K562 (cell line): ENCODE results near the gene DALRD3. TPM values are rescaled to one million over a fixed set of nuclear protein-coding genes. Genes with fewer than 3 reads are reported as not detected.

ENCODE experiments used
- BCOR ChIP-seq: fragments of 450-650 bp; IDR thresholded peaks from 2 replicates; pipeline ENCODE4 v1.6.1; 2016
- CBFA2T3 ChIP-seq: fragments of 450-650 bp; IDR thresholded peaks from 2 replicates; pipeline ENCODE4 v1.6.1; 2017
- CBFB ChIP-seq: sonication (generic); formaldehyde crosslinking; IDR thresholded peaks from 2 replicates; pipeline ENCODE4 v1.4.0; 2020; ENCODE audit warnings: mild to moderate bottlenecking, missing genetic modification reagents
- EP400 ChIP-seq: fragments of 450-650 bp; IDR thresholded peaks from 2 replicates; pipeline ENCODE4 v1.6.1; 2017; ENCODE audit warnings: antibody characterized with exemption, mild to moderate bottlenecking, moderate library complexity
- L3MBTL2 ChIP-seq: fragments of 450-650 bp; IDR thresholded peaks from 2 replicates; pipeline ENCODE4 v1.6.1; 2016; ENCODE audit warnings: mild to moderate bottlenecking, moderate library complexity
- MIER1 ChIP-seq: fragments of 450-650 bp; IDR thresholded peaks from 2 replicates; pipeline ENCODE4 v1.6.1; 2016; ENCODE audit warnings: antibody characterized with exemption, mild to moderate bottlenecking, low read depth
- NRF1 ChIP-seq, 2 experiments: fragments of 450-650 bp; IDR thresholded peaks in 1 of 2; conservative IDR thresholded peaks in 1 of 2; 2 replicates each; pipeline ENCODE4 v1.6.1; 2014; ENCODE audit warnings: mild to moderate bottlenecking in 2 of 2
- POLR2A ChIP-seq: fragments of 450-650 bp; conservative IDR thresholded peaks from 2 replicates; pipeline ENCODE4 v1.6.1; 2016
- POLR2AphosphoS5 ChIP-seq: IDR thresholded peaks from 2 replicates; pipeline ENCODE4 v1.6.1; 2011; ENCODE audit warnings: mild to moderate bottlenecking, low read depth, low read length, moderate library complexity; ENCODE audit not compliant: control insufficient read depth, insufficient read depth
- SMARCC2 ChIP-seq: fragments of 450-650 bp; IDR thresholded peaks from 2 replicates; pipeline ENCODE4 v1.6.1; 2017; ENCODE audit warnings: antibody characterized with exemption, moderate library complexity, mild to moderate bottlenecking, low read depth
- ZNF263 ChIP-seq: sonication (generic); formaldehyde crosslinking; IDR thresholded peaks from 2 replicates; pipeline ENCODE4 v1.8.0; 2022; ENCODE audit warnings: mild to moderate bottlenecking, missing genetic modification reagents, borderline replicate concordance
- polyA plus RNA-seq, 8 experiments: library from polyadenylated mRNA; depleted of rRNA in 4 of 8; stranded (reverse) in 5 of 8; unstranded in 3 of 8; fragments of >200 nt; fragmentation: Nextera tagmentation in 2 of 8; fragmentation: Illumina TruSeq in 1 of 8; extraction: Ambion mirVana in 2 of 8; extraction: Trizol in 1 of 8; gene quantifications; 2 replicates each; pipeline versions ENCODE4 v1.2.1 to v1.2.3, GENCODE V29; 2011 to 2014; ENCODE audit warnings: inconsistent platforms in 1 of 8, missing spikeins in 1 of 8
- total RNA-seq, 7 experiments: library from RNA; depleted of rRNA in 6 of 7; stranded (reverse); fragments of >200 nt in 6 of 7; fragmentation: Illumina TruSeq in 2 of 7; extraction: Trizol in 2 of 7; gene quantifications; 2 replicates each; pipeline versions ENCODE4 v1.2.1 to v1.2.3, GENCODE V29; 2011 to 2021; ENCODE audit warnings: low replicate concordance in 1 of 7
- TF ChIP-seq, protein P1 (sequence below): fragments of 450-650 bp; IDR thresholded peaks from 2 replicates; pipeline ENCODE4 v1.6.1; 2016; ENCODE audit warnings: mild to moderate bottlenecking, moderate library complexity
- TF ChIP-seq, protein P2 (sequence below), 2 experiments: IDR thresholded peaks; 2 replicates each; pipeline ENCODE4 v1.6.1; 2011; ENCODE audit warnings: borderline replicate concordance in 1 of 2, control low read depth in 1 of 2, low read depth in 1 of 2, low read length in 1 of 2, mild to moderate bottlenecking in 1 of 2, mixed read lengths in 1 of 2, moderate library complexity in 1 of 2; ENCODE audit not compliant: insufficient read depth in 1 of 2, insufficient read length in 1 of 2, poor library complexity in 1 of 2, severe bottlenecking in 1 of 2; ENCODE audit errors: extremely low read depth in 1 of 2
- TF ChIP-seq, protein P3 (sequence below), 2 experiments: fragments of 450-650 bp in 1 of 2; sonication (generic) in 1 of 2; formaldehyde crosslinking in 1 of 2; IDR thresholded peaks in 1 of 2; conservative IDR thresholded peaks in 1 of 2; 2 replicates each; pipeline versions ENCODE4 v1.6.1 to v1.8.1; 2016 to 2023; ENCODE audit warnings: mild to moderate bottlenecking in 2 of 2, moderate library complexity in 2 of 2, inconsistent platforms in 1 of 2, missing genetic modification reagents in 1 of 2

DALRD3 gene
- total and polyA plus RNA-seq, 9 of the 15 experiments (the other 6 are each of a cell fraction or from before 2014, with no cell fraction given): 6.6 to 31.3 (median 14.4) TPM

DNA sequence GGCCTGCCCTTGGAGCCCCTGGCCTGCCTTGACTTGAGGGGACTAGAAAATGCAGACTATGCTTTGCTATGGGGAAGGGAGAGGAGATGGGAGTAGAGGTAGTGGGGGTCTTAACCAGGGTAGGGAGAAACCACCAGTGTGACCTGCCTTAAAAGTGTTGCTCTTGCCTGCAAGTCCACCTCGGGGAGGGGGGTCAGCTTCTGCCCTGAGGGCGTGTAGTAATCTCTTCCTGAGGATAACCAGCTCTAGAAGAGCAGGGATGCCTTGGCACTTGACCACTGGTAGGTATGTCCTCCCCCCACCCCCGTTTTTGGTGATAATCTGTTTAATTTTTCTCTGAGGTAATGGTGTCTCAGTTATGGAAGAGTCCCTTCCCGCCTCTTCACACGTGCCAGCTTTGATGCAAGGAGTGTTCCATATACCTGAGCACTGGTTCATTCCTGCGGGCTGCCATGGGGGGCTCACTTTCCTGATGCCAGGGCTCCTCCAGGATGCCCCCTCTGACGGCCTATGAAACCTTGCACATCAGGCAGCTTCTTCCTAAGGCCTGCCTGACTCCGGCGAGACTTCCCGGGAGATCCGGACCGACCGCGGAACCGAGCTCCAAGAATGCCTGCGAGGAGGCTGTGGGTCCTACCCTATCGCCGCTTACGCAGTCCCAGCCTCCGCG lies 29.1 kb downstream of the DALRD3 start (continued):
- TF ChIP-seq, protein P1, sequence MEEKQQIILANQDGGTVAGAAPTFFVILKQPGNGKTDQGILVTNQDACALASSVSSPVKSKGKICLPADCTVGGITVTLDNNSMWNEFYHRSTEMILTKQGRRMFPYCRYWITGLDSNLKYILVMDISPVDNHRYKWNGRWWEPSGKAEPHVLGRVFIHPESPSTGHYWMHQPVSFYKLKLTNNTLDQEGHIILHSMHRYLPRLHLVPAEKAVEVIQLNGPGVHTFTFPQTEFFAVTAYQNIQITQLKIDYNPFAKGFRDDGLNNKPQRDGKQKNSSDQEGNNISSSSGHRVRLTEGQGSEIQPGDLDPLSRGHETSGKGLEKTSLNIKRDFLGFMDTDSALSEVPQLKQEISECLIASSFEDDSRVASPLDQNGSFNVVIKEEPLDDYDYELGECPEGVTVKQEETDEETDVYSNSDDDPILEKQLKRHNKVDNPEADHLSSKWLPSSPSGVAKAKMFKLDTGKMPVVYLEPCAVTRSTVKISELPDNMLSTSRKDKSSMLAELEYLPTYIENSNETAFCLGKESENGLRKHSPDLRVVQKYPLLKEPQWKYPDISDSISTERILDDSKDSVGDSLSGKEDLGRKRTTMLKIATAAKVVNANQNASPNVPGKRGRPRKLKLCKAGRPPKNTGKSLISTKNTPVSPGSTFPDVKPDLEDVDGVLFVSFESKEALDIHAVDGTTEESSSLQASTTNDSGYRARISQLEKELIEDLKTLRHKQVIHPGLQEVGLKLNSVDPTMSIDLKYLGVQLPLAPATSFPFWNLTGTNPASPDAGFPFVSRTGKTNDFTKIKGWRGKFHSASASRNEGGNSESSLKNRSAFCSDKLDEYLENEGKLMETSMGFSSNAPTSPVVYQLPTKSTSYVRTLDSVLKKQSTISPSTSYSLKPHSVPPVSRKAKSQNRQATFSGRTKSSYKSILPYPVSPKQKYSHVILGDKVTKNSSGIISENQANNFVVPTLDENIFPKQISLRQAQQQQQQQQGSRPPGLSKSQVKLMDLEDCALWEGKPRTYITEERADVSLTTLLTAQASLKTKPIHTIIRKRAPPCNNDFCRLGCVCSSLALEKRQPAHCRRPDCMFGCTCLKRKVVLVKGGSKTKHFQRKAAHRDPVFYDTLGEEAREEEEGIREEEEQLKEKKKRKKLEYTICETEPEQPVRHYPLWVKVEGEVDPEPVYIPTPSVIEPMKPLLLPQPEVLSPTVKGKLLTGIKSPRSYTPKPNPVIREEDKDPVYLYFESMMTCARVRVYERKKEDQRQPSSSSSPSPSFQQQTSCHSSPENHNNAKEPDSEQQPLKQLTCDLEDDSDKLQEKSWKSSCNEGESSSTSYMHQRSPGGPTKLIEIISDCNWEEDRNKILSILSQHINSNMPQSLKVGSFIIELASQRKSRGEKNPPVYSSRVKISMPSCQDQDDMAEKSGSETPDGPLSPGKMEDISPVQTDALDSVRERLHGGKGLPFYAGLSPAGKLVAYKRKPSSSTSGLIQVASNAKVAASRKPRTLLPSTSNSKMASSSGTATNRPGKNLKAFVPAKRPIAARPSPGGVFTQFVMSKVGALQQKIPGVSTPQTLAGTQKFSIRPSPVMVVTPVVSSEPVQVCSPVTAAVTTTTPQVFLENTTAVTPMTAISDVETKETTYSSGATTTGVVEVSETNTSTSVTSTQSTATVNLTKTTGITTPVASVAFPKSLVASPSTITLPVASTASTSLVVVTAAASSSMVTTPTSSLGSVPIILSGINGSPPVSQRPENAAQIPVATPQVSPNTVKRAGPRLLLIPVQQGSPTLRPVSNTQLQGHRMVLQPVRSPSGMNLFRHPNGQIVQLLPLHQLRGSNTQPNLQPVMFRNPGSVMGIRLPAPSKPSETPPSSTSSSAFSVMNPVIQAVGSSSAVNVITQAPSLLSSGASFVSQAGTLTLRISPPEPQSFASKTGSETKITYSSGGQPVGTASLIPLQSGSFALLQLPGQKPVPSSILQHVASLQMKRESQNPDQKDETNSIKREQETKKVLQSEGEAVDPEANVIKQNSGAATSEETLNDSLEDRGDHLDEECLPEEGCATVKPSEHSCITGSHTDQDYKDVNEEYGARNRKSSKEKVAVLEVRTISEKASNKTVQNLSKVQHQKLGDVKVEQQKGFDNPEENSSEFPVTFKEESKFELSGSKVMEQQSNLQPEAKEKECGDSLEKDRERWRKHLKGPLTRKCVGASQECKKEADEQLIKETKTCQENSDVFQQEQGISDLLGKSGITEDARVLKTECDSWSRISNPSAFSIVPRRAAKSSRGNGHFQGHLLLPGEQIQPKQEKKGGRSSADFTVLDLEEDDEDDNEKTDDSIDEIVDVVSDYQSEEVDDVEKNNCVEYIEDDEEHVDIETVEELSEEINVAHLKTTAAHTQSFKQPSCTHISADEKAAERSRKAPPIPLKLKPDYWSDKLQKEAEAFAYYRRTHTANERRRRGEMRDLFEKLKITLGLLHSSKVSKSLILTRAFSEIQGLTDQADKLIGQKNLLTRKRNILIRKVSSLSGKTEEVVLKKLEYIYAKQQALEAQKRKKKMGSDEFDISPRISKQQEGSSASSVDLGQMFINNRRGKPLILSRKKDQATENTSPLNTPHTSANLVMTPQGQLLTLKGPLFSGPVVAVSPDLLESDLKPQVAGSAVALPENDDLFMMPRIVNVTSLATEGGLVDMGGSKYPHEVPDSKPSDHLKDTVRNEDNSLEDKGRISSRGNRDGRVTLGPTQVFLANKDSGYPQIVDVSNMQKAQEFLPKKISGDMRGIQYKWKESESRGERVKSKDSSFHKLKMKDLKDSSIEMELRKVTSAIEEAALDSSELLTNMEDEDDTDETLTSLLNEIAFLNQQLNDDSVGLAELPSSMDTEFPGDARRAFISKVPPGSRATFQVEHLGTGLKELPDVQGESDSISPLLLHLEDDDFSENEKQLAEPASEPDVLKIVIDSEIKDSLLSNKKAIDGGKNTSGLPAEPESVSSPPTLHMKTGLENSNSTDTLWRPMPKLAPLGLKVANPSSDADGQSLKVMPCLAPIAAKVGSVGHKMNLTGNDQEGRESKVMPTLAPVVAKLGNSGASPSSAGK: peak; percentile 54; the same call in 1 of the 2 replicates
- TF ChIP-seq, protein P2, sequence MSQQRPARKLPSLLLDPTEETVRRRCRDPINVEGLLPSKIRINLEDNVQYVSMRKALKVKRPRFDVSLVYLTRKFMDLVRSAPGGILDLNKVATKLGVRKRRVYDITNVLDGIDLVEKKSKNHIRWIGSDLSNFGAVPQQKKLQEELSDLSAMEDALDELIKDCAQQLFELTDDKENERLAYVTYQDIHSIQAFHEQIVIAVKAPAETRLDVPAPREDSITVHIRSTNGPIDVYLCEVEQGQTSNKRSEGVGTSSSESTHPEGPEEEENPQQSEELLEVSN (IDR thresholded peaks at IDR 0.05; ENCODE audit: borderline replicate concordance in 1 of 2, extremely low read depth in 1 of 2, insufficient read depth in 1 of 2, insufficient read length in 1 of 2, low read depth in 1 of 2, low read length in 1 of 2, poor library complexity in 1 of 2, severe bottlenecking in 1 of 2): peak; percentile 43 to 48
- TF ChIP-seq CBFA2T3 (no peak), ZNF263 (CRISPR knock-in tag) (no peak), L3MBTL2 (peak; percentile 58; the same call in 1 of the 2 replicates), POLR2AphosphoS5 (peak; percentile 43; the same call in 1 of the 2 replicates), POLR2A (peak; percentile 54; the same call in 1 of the 2 replicates), BCOR (0 out of 2 replicates have a peak, but pooled peaks have one; percentile 27), NRF1 (conservative IDR thresholded peaks at IDR 0.05 in 1 of 2, IDR thresholded peaks at IDR 0.05 in 1 of 2) (peak in 1 of 2 experiments; percentile 70; a peak in 2 of 4 replicates), SMARCC2 (0 out of 2 replicates have a peak, but pooled peaks have one; percentile 77), EP400 (0 out of 2 replicates have a peak, but pooled peaks have one; percentile 69), MIER1 (no peak), CBFB (CRISPR knock-in tag) (no peak)
- TF ChIP-seq, protein P3, sequence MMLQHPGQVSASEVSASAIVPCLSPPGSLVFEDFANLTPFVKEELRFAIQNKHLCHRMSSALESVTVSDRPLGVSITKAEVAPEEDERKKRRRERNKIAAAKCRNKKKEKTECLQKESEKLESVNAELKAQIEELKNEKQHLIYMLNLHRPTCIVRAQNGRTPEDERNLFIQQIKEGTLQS (IDR thresholded peaks at IDR 0.05): no peak
- TF ChIP-seq, protein P3 (CRISPR knock-in tag; conservative IDR thresholded peaks at IDR 0.05): peak; percentile 73; the same call in 1 of the 2 replicates
